ENCODE measurements around the gene UQCC2. TPM values are rescaled to one million over a fixed set of nuclear protein-coding genes. Genes with fewer than 3 reads are reported as not detected.

The UQCC2 gene
- total and polyA plus RNA-seq, 2 experiments from 2014 or later: 31.7 to 138 TPM

GRCh38 chr6:33723371-33724085, 12.0 kb upstream of the UQCC2 start:
- no peaks in the 10 kb centered on the region for H3K4me1 ChIP-seq (ENCODE audit: insufficient read depth)
- no peak for DNase-seq
- no peak overlapping the region for H3K9ac ChIP-seq
- no peaks in the 10 kb centered on the region for H3K9me2 ChIP-seq (ENCODE audit: insufficient read depth)
- H3F3A ChIP-seq (ENCODE audit: insufficient read depth): no peaks in the 10 kb centered on the region
- no peaks in the 10 kb centered on the region for H4K20me1 ChIP-seq (ENCODE audit: insufficient read depth)
- H3K9me3 ChIP-seq (ENCODE audit: low read depth): no peaks in the 10 kb centered on the region
- no peak overlapping the region for H3K4me2 ChIP-seq (ENCODE audit: unreplicated experiment)
- H3K79me2 ChIP-seq (ENCODE audit: insufficient read depth): no peaks in the 10 kb centered on the region
- H3K27me3 ChIP-seq (replicated peaks; ENCODE audit: insufficient read depth): peaks cover 24% of the 10 kb centered on the region
- no peak overlapping the region for H3K4me3 ChIP-seq
- H3K27ac ChIP-seq: no peak overlapping the region
- no peak for TF ChIP-seq EZH2 (IDR thresholded peaks at IDR 0.05; ENCODE audit: insufficient read depth, poor library complexity, severe bottlenecking)
- no peak for TF ChIP-seq EZH2phosphoT487 (IDR thresholded peaks at IDR 0.05; ENCODE audit: insufficient read depth, low read depth)
- 0 to 5% methylated on average over 3 of the region's 3 CpGs for WGBS, 2 experiments (ENCODE audit: low coverage in 1 of 2, low lambda C conversion rate in 2 of 2, missing lambda C conversion rate in 2 of 2)
- no peaks in the 10 kb centered on the region for H3K36me3 ChIP-seq (ENCODE audit: low read depth)
- in situ Hi-C loops (cut with MboI): no loop called here
- no peak overlapping the region for H2AFZ ChIP-seq

GRCh38 chr6:33722103-33722623, 10.7 kb upstream of the UQCC2 start:
- Histone ChIP-seq H3K4me1 (ENCODE audit: insufficient read depth) (no peaks in the 10 kb centered on the region), H3K27ac (no peak overlapping the region), H3K4me2 (ENCODE audit: unreplicated experiment) (no peak overlapping the region), H3K9ac (no peak overlapping the region), H3K9me2 (ENCODE audit: insufficient read depth) (no peaks in the 10 kb centered on the region), H4K20me1 (ENCODE audit: insufficient read depth) (no peaks in the 10 kb centered on the region), H3K36me3 (ENCODE audit: low read depth) (no peaks in the 10 kb centered on the region), H2AFZ (no peak overlapping the region), H3K27me3 (replicated peaks; ENCODE audit: insufficient read depth) (peaks cover 24% of the 10 kb centered on the region), H3K9me3 (ENCODE audit: low read depth) (no peaks in the 10 kb centered on the region), H3K79me2 (ENCODE audit: insufficient read depth) (no peaks in the 10 kb centered on the region), H3F3A (ENCODE audit: insufficient read depth) (no peaks in the 10 kb centered on the region), H3K4me3 (no peak overlapping the region)
- in situ Hi-C loops (cut with MboI): no loop called here
- no peak for TF ChIP-seq EZH2phosphoT487 (IDR thresholded peaks at IDR 0.05; ENCODE audit: insufficient read depth, low read depth)
- no peak for TF ChIP-seq EZH2 (IDR thresholded peaks at IDR 0.05; ENCODE audit: insufficient read depth, poor library complexity, severe bottlenecking)
- DNase-seq: no peak
- WGBS, 2 experiments (ENCODE audit: low coverage in 1 of 2, low lambda C conversion rate in 2 of 2, missing lambda C conversion rate in 2 of 2): 70 to 73% methylated on average over 5 of the region's 5 CpGs

GRCh38 chr6:33721508-33721907, 10.0 kb upstream of the UQCC2 start:
- Histone ChIP-seq H3K9me3 (ENCODE audit: low read depth) (no peaks in the 10 kb centered on the region), H3K9ac (no peak overlapping the region), H3K27ac (no peak overlapping the region), H3K36me3 (ENCODE audit: low read depth) (no peaks in the 10 kb centered on the region), H3K4me2 (ENCODE audit: unreplicated experiment) (no peak overlapping the region), H3K4me3 (no peak overlapping the region), H2AFZ (no peak overlapping the region), H3K4me1 (ENCODE audit: insufficient read depth) (no peaks in the 10 kb centered on the region), H3F3A (ENCODE audit: insufficient read depth) (no peaks in the 10 kb centered on the region), H4K20me1 (ENCODE audit: insufficient read depth) (no peaks in the 10 kb centered on the region), H3K79me2 (ENCODE audit: insufficient read depth) (no peaks in the 10 kb centered on the region), H3K9me2 (ENCODE audit: insufficient read depth) (no peaks in the 10 kb centered on the region), H3K27me3 (replicated peaks; ENCODE audit: insufficient read depth) (peaks cover 24% of the 10 kb centered on the region)
- in situ Hi-C loops (cut with MboI): no loop called here
- DNase-seq: no peak
- 59 to 63% methylated on average over 5 of the region's 5 CpGs for WGBS, 2 experiments (ENCODE audit: low coverage in 1 of 2, low lambda C conversion rate in 2 of 2, missing lambda C conversion rate in 2 of 2)
- TF ChIP-seq EZH2phosphoT487 (IDR thresholded peaks at IDR 0.05; ENCODE audit: insufficient read depth, low read depth): no peak
- TF ChIP-seq EZH2 (IDR thresholded peaks at IDR 0.05; ENCODE audit: insufficient read depth, poor library complexity, severe bottlenecking): no peak

GRCh38 chr6:33720998-33721397, 9.5 kb upstream of the UQCC2 start:
- H3K27me3 ChIP-seq (replicated peaks; ENCODE audit: insufficient read depth): peaks cover 19% of the 10 kb centered on the region
- H3K27ac ChIP-seq: no peak overlapping the region
- H2AFZ ChIP-seq: no peak overlapping the region
- no peak overlapping the region for H3K4me2 ChIP-seq (ENCODE audit: unreplicated experiment)
- H3K4me1 ChIP-seq (ENCODE audit: insufficient read depth): no peaks in the 10 kb centered on the region
- no peak for DNase-seq
- H3F3A ChIP-seq (ENCODE audit: insufficient read depth): no peaks in the 10 kb centered on the region
- no peak for TF ChIP-seq EZH2phosphoT487 (IDR thresholded peaks at IDR 0.05; ENCODE audit: insufficient read depth, low read depth)
- no peak for TF ChIP-seq EZH2 (IDR thresholded peaks at IDR 0.05; ENCODE audit: insufficient read depth, poor library complexity, severe bottlenecking)
- H3K9me2 ChIP-seq (ENCODE audit: insufficient read depth): no peaks in the 10 kb centered on the region
- H4K20me1 ChIP-seq (ENCODE audit: insufficient read depth): no peaks in the 10 kb centered on the region
- no peaks in the 10 kb centered on the region for H3K79me2 ChIP-seq (ENCODE audit: insufficient read depth)
- H3K9ac ChIP-seq: no peak overlapping the region
- 75 to 96% methylated on average over 1 of the region's 1 CpG for WGBS, 2 experiments (ENCODE audit: low coverage in 1 of 2, low lambda C conversion rate in 2 of 2, missing lambda C conversion rate in 2 of 2)
- H3K4me3 ChIP-seq: no peak overlapping the region
- no peaks in the 10 kb centered on the region for H3K36me3 ChIP-seq (ENCODE audit: low read depth)
- H3K9me3 ChIP-seq (ENCODE audit: low read depth): no peaks in the 10 kb centered on the region
- in situ Hi-C loops (cut with MboI): no loop called here

Measured in GM23248 (cell line).